K562 (cell line): ENCODE data around the gene STMN3.

Source experiments
- CEBPG ChIP-seq, 3 experiments: fragments of 200-800 bp in 1 of 3; sonication (Bioruptor generic) in 1 of 3; sonication (generic) in 1 of 3; formaldehyde crosslinking in 1 of 3; IDR thresholded peaks in 2 of 3; conservative IDR thresholded peaks in 1 of 3; 2 replicates each; pipeline versions ENCODE4 v1.6.1 to v1.8.0; 2016 to 2022; ENCODE audit warnings: missing compliant biosample characterization in 2 of 3, missing genetic modification characterization in 2 of 3, mild to moderate bottlenecking in 1 of 3, missing genetic modification reagents in 1 of 3
- EZH2 ChIP-seq: IDR thresholded peaks from 2 replicates; pipeline ENCODE4 v1.6.1; 2012; ENCODE audit warnings: low read depth, mild to moderate bottlenecking, inconsistent platforms, low read length, borderline replicate concordance
- MEF2A ChIP-seq: IDR thresholded peaks from 2 replicates; pipeline ENCODE4 v1.6.1; 2011; ENCODE audit warnings: low read depth, mild to moderate bottlenecking, low read length, moderate library complexity; ENCODE audit not compliant: control insufficient read depth
- RBM34 ChIP-seq: fragments of 200-400 bp; formaldehyde crosslinking; IDR thresholded peaks from 2 replicates; pipeline ENCODE4 v1.6.1; 2018; ENCODE audit warnings: low read length, borderline replicate concordance; ENCODE audit not compliant: insufficient read depth
- RHOXF2B ChIP-seq: fragments of 250-450 bp; sonication (Bioruptor Pico); conservative IDR thresholded peaks from 2 replicates; pipeline ENCODE4 v1.5.1; 2021
- SMARCE1 ChIP-seq: fragments of 450-650 bp; IDR thresholded peaks from 2 replicates; pipeline ENCODE4 v1.7.1; 2016; ENCODE audit warnings: mild to moderate bottlenecking
- STAT5B ChIP-seq: fragments of 250-450 bp; sonication (Bioruptor Pico); IDR thresholded peaks from 2 replicates; pipeline ENCODE4 v1.8.0; 2021; ENCODE audit warnings: mild to moderate bottlenecking, inconsistent platforms
- TBP ChIP-seq: optimal IDR thresholded peaks from 2 replicates; pipeline ENCODE3; 2011; ENCODE audit warnings: low read depth, low read length, improper control_type of control experiment
- ZNF143 ChIP-seq: sonication (generic); formaldehyde crosslinking; IDR thresholded peaks from 2 replicates; pipeline ENCODE4 v1.9.0; 2022; ENCODE audit warnings: mild to moderate bottlenecking, missing genetic modification reagents
- TF ChIP-seq, protein P1 (sequence below), 2 experiments: fragments of 450-650 bp in 1 of 2; sonication (generic) in 1 of 2; formaldehyde crosslinking in 1 of 2; IDR thresholded peaks in 1 of 2; conservative IDR thresholded peaks in 1 of 2; 2 replicates each; pipeline versions ENCODE4 v1.6.1 to v1.8.1; 2016 to 2023; ENCODE audit warnings: mild to moderate bottlenecking in 2 of 2, moderate library complexity in 2 of 2, inconsistent platforms in 1 of 2, missing genetic modification reagents in 1 of 2

DNA sequence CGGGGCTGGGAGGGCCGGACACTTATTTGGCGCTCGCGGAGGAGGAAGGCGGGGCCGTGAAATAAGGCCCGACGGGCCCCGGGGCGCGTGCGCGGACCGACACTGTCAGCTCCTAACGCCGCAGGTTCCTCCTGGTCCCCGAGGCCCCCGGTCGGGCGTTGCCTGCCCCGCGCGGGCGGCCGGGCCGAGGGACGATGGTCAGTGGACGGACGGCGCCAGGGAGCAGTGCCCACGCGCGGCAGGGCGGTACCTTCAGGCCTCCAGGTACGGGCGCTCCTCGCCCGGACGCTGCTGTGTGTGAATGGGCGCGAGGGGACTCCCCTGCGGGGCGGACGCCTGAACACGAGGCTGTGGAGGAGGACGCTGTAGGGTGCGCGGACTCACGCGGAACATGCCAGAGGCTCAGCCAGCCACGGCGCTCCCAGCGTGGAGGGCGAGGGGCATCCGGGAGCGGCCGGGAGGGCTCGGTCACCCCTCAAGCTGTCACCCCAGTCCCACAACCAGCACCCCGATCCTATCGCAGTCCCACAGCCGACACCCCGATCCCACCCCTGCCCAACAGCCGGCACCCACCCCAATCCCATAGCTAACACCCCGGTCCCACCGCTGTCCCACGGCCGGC, 26.0 kb downstream of the STMN3 start:
- TF ChIP-seq RBM34 (peak; percentile 91; the same call in 1 of the 2 replicates), SMARCE1 (no peak), EZH2 (no peak), STAT5B (no peak), MEF2A (no peak), TBP (peak; percentile 67), RHOXF2B (CRISPR knock-in tag) (no peak), ZNF143 (CRISPR knock-in tag) (no peak), CEBPG (CRISPR knock-in tag; IDR thresholded peaks at IDR 0.05) (no peak), CEBPG (tag; conservative IDR thresholded peaks at IDR 0.05 in 1 of 2, IDR thresholded peaks at IDR 0.05 in 1 of 2) (no peak)
- TF ChIP-seq, protein P1, sequence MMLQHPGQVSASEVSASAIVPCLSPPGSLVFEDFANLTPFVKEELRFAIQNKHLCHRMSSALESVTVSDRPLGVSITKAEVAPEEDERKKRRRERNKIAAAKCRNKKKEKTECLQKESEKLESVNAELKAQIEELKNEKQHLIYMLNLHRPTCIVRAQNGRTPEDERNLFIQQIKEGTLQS (IDR thresholded peaks at IDR 0.05) = no peak
- TF ChIP-seq, protein P1 (CRISPR knock-in tag; conservative IDR thresholded peaks at IDR 0.05) = no peak
